ENCODE data around the gene CACHD1. TPM values are rescaled to one million over a fixed set of nuclear protein-coding genes. Genes with fewer than 3 reads are reported as not detected.

The CACHD1 gene
- total and polyA plus RNA-seq, 7 donors, result 1.1 to 5.8 (median 2.1) TPM

- Histone ChIP-seq H3K27ac (no peak overlapping the region), H3K9me3 (no peaks in the 10 kb centered on the region), H3K27me3 (ENCODE audit: insufficient read depth in 3 of 3, low read length in 2 of 3) (no peaks in the 10 kb centered on the region), H3K4me1 (peaks cover 31% of the 10 kb centered on the region), H3K4me3 (no peak overlapping the region), H3K36me3 (ENCODE audit: insufficient read depth in 1 of 2, low read depth in 1 of 2) (no peaks in the 10 kb centered on the region)
- TF ChIP-seq CTCF (IDR thresholded peaks at IDR 0.05), result no peak
- no peak for ATAC-seq
- intact Hi-C loops (cut with DNase I), result no loop called here
- no peak for DNase-seq
- WGBS, 3 donors, result 96 to 98% (median 97%) methylated on average over 2 of the region's 2 CpGs
Measured at GRCh38 chr1:64517640-64518039, 47.7 kb downstream of the CACHD1 start.

GRCh38 chr1:64518692-64519481 is 49.0 kb downstream of the CACHD1 start:
- Histone ChIP-seq H3K27me3 (ENCODE audit: insufficient read depth in 3 of 3, low read length in 2 of 3) (no peaks in the 10 kb centered on the region), H3K27ac (no peak overlapping the region), H3K4me3 (no peak overlapping the region), H3K9me3 (no peaks in the 10 kb centered on the region), H3K4me1 (peaks cover 29% of the 10 kb centered on the region), H3K36me3 (ENCODE audit: insufficient read depth in 1 of 2, low read depth in 1 of 2) (no peaks in the 10 kb centered on the region)
- TF ChIP-seq CTCF (IDR thresholded peaks at IDR 0.05), result no peak
- ATAC-seq (no peak), DNase-seq (no peak)
- intact Hi-C loops (cut with DNase I), result no loop called here
- WGBS, 3 donors, result 61 to 73% (median 64%) methylated on average over 1 of the region's 1 CpG

GRCh38 chr1:64519901-64520300 is 50.0 kb downstream of the CACHD1 start:
- no peaks in the 10 kb centered on the region for H3K27me3 ChIP-seq (ENCODE audit: insufficient read depth in 3 of 3, low read length in 2 of 3)
- no peak for ATAC-seq
- DNase-seq, result no peak

GRCh38 chr1:64522740-64523139 is 52.8 kb downstream of the CACHD1 start:
- no peak for ATAC-seq
- Histone ChIP-seq H3K36me3 (ENCODE audit: insufficient read depth in 1 of 2, low read depth in 1 of 2) (no peaks in the 10 kb centered on the region), H3K27me3 (ENCODE audit: insufficient read depth in 3 of 3, low read length in 2 of 3) (no peaks in the 10 kb centered on the region), H3K9me3 (no peaks in the 10 kb centered on the region), H3K4me1 (peaks cover 7% of the 10 kb centered on the region), H3K4me3 (no peak overlapping the region), H3K27ac (no peak overlapping the region)
- DNase-seq, result no peak
- intact Hi-C loops (cut with DNase I), result no loop called here
- no peak for TF ChIP-seq CTCF (IDR thresholded peaks at IDR 0.05)

More at GRCh38 chr1:64519901-64520300, 50.0 kb downstream of the CACHD1 start:
- Histone ChIP-seq H3K4me1 (peaks cover 19% of the 10 kb centered on the region), H3K4me3 (no peak overlapping the region), H3K36me3 (ENCODE audit: insufficient read depth in 1 of 2, low read depth in 1 of 2) (no peaks in the 10 kb centered on the region), H3K27ac (no peak overlapping the region), H3K9me3 (no peaks in the 10 kb centered on the region)
- intact Hi-C loops (cut with DNase I), result no loop called here
- TF ChIP-seq CTCF (IDR thresholded peaks at IDR 0.05), result no peak
- 44 to 68% (median 52%) methylated on average over 3 of the region's 3 CpGs for WGBS, 3 donors
